Caco-2 (cell line): ENCODE data around the gene SIMC1. TPM values are rescaled to one million over a fixed set of nuclear protein-coding genes. Genes with fewer than 3 reads are reported as not detected.

Source experiments
- BruUV-seq: library from RNA; stranded (reverse); fragments of 400-500 nt; replicated peaks from 2 replicates; lab custom pipeline; 2021; lab: Mats Ljungman, UMichigan
- CTCF ChIA-PET: fragments of 300-600 bp; sonication (Branson Sonifier 250); formaldehyde crosslinking; loops from one replicate; lab custom pipeline; 2022; ENCODE audit warnings: antibody characterized with exemption; lab: Charles Lee
- POLR2A ChIA-PET: fragments of 300-600 bp; sonication (Branson Sonifier 250); formaldehyde crosslinking; loops from one replicate; lab custom pipeline; 2022; ENCODE audit warnings: antibody characterized with exemption; lab: Charles Lee
- DNase-seq, 2 experiments: peaks; one replicate each; pipeline versions ENCODE4 v3.0.0 to v3.0.0-alpha.2; 2020 to 2022
- H3K27me3 ChIP-seq: replicated peaks from 2 replicates; pipeline ENCODE4 v1.6.0; 2011; ENCODE audit warnings: low read length; ENCODE audit not compliant: control insufficient read depth, insufficient read depth
- H3K36me3 ChIP-seq: 2 replicates; pipeline ENCODE4 v1.5.1; 2011; ENCODE audit warnings: low read length; ENCODE audit not compliant: control insufficient read depth, insufficient read depth
- H3K4me1 ChIP-seq: fragments of 250-450 bp; sonication (Bioruptor Pico); 2 replicates; pipeline ENCODE4 v1.5.1; 2020; ENCODE audit warnings: mild to moderate bottlenecking
- H3K4me3 ChIP-seq: 2 replicates; pipeline ENCODE4 v1.5.1; 2011; ENCODE audit warnings: low read depth, mild to moderate bottlenecking, control low read depth, low read length
- H3K9me3 ChIP-seq: fragments of 250-450 bp; sonication (Bioruptor Pico); 2 replicates; pipeline ENCODE4 v1.5.1; 2020; ENCODE audit warnings: mild to moderate bottlenecking, moderate library complexity
- H3K27ac Mint-ChIP-seq: one replicate; pipeline ENCODE4 v1.8.0; 2022; ENCODE audit warnings: mixed read lengths; ENCODE audit not compliant: unreplicated experiment
- H3K27me3 Mint-ChIP-seq: one replicate; pipeline ENCODE4 v1.8.0; 2022; ENCODE audit warnings: mixed read lengths; ENCODE audit not compliant: insufficient read depth, unreplicated experiment
- H3K36me3 Mint-ChIP-seq: one replicate; pipeline ENCODE4 v1.8.0; 2022; ENCODE audit warnings: mild to moderate bottlenecking, mixed read lengths; ENCODE audit not compliant: insufficient read depth, unreplicated experiment
- H3K4me1 Mint-ChIP-seq: one replicate; pipeline ENCODE4 v1.8.0; 2022; ENCODE audit warnings: low read depth, mixed read lengths; ENCODE audit not compliant: unreplicated experiment
- H3K4me3 Mint-ChIP-seq: one replicate; pipeline ENCODE4 v1.8.0; 2022; ENCODE audit warnings: mild to moderate bottlenecking, moderate library complexity, mixed read lengths; ENCODE audit not compliant: unreplicated experiment
- H3K9me3 Mint-ChIP-seq: one replicate; pipeline ENCODE4 v1.8.0; 2022; ENCODE audit warnings: mixed read lengths; ENCODE audit not compliant: unreplicated experiment
- CTCF ChIP-seq, 2 experiments: fragments of 200-600 bp in 1 of 2; IDR thresholded peaks; 1 replicate in 1 of 2; 2 replicates in 1 of 2; pipeline versions ENCODE4 v1.5.1 to v1.8.0; 2011 to 2022; ENCODE audit warnings: antibody characterized with exemption in 1 of 2, control low read depth in 1 of 2, inconsistent platforms in 1 of 2, low read depth in 1 of 2, low read length in 1 of 2, mild to moderate bottlenecking in 1 of 2, moderate library complexity in 1 of 2; ENCODE audit not compliant: insufficient read depth in 1 of 2, severe bottlenecking in 1 of 2, unreplicated experiment in 1 of 2
- intact Hi-C: fragments of 100-400 bp; cut with micrococcal nuclease; formaldehyde crosslinking; loops from one replicate; pipeline ENCODE4 v1.10.0; 2022; ENCODE audit not compliant: unreplicated experiment
- total RNA-seq: library from RNA; stranded (reverse); gene quantifications from 2 replicates; pipeline ENCODE4 v1.2.3, GENCODE V29; 2022

Gene SIMC1
- total RNA-seq, 1 experiment from 2014 or later, result 42.3 TPM

- no peak for TF ChIP-seq CTCF (IDR thresholded peaks at IDR 0.05; ENCODE audit: insufficient read depth in 1 of 2, low read depth in 1 of 2, low read length in 1 of 2, severe bottlenecking in 1 of 2, unreplicated experiment in 1 of 2)
- Mint-ChIP-seq H3K27me3 (no peaks in the 10 kb centered on the region), H3K4me3 (no peak overlapping the region), H3K27ac (no peak overlapping the region), H3K9me3 (no peaks in the 10 kb centered on the region), H3K4me1 (no peaks in the 10 kb centered on the region), H3K36me3 (peaks cover 41% of the 10 kb centered on the region)
- Histone ChIP-seq H3K9me3 (no peaks in the 10 kb centered on the region), H3K27me3 (no peaks in the 10 kb centered on the region), H3K36me3 (peaks cover 3% of the 10 kb centered on the region), H3K4me1 (no peaks in the 10 kb centered on the region), H3K4me3 (no peak overlapping the region)
- ChIA-PET CTCF (no interaction called here), POLR2A (no interaction called here)
- DNase-seq, result no peak
- no TSS peak for BruUV-seq
- intact Hi-C loops, result no loop called here
Observed at GRCh38 chr5:176342158-176342483, 103.9 kb downstream of the SIMC1 start.

GRCh38 chr5:176342766-176343458, 104.7 kb downstream of the SIMC1 start:
- CTCF ChIA-PET, result no interaction called here
- POLR2A ChIA-PET, result no interaction called here
- intact Hi-C loops, result no loop called here

GRCh38 chr5:176350416-176350815, 112.2 kb downstream of the SIMC1 start:
- H3K4me3 Mint-ChIP-seq, result no peak overlapping the region
- H3K4me1 ChIP-seq, result no peaks in the 10 kb centered on the region
- H3K36me3 Mint-ChIP-seq, result peaks cover 84% of the 10 kb centered on the region
- ChIA-PET CTCF (no interaction called here), POLR2A (no interaction called here)
- H3K9me3 Mint-ChIP-seq, result no peaks in the 10 kb centered on the region
- H3K27me3 Mint-ChIP-seq, result no peaks in the 10 kb centered on the region
- no TSS peak for BruUV-seq
- DNase-seq, result no peak
- TF ChIP-seq CTCF (IDR thresholded peaks at IDR 0.05; ENCODE audit: insufficient read depth in 1 of 2, low read depth in 1 of 2, low read length in 1 of 2, severe bottlenecking in 1 of 2, unreplicated experiment in 1 of 2), result no peak
- intact Hi-C loops, result no loop called here
- H3K27ac Mint-ChIP-seq, result no peak overlapping the region
- H3K9me3 ChIP-seq, result no peaks in the 10 kb centered on the region
- H3K4me3 ChIP-seq, result no peak overlapping the region
- H3K27me3 ChIP-seq, result no peaks in the 10 kb centered on the region
- no peaks in the 10 kb centered on the region for H3K4me1 Mint-ChIP-seq
- H3K36me3 ChIP-seq, result peaks cover 6% of the 10 kb centered on the region

More at GRCh38 chr5:176342766-176343458, 104.7 kb downstream of the SIMC1 start:
- Mint-ChIP-seq H3K9me3 (no peaks in the 10 kb centered on the region), H3K36me3 (peaks cover 43% of the 10 kb centered on the region), H3K4me1 (no peaks in the 10 kb centered on the region), H3K27me3 (no peaks in the 10 kb centered on the region), H3K4me3 (no peak overlapping the region), H3K27ac (no peak overlapping the region)
- TF ChIP-seq CTCF (IDR thresholded peaks at IDR 0.05; ENCODE audit: insufficient read depth in 1 of 2, low read depth in 1 of 2, low read length in 1 of 2, severe bottlenecking in 1 of 2, unreplicated experiment in 1 of 2), result no peak
- peaks cover 3% of the 10 kb centered on the region for H3K36me3 ChIP-seq
- DNase-seq, result no peak
- no peaks in the 10 kb centered on the region for H3K9me3 ChIP-seq
- BruUV-seq, result no TSS peak
- H3K4me3 ChIP-seq, result no peak overlapping the region
- no peaks in the 10 kb centered on the region for H3K4me1 ChIP-seq
- H3K27me3 ChIP-seq, result no peaks in the 10 kb centered on the region
